Measurements from ENCODE around the gene CCL21.
"Not testable (repeated sequence)": the region's sequence is repeated elsewhere in the genome, so short reads cannot be mapped to it uniquely, and the experiment has no call there.

The CCL21 gene

DNA sequence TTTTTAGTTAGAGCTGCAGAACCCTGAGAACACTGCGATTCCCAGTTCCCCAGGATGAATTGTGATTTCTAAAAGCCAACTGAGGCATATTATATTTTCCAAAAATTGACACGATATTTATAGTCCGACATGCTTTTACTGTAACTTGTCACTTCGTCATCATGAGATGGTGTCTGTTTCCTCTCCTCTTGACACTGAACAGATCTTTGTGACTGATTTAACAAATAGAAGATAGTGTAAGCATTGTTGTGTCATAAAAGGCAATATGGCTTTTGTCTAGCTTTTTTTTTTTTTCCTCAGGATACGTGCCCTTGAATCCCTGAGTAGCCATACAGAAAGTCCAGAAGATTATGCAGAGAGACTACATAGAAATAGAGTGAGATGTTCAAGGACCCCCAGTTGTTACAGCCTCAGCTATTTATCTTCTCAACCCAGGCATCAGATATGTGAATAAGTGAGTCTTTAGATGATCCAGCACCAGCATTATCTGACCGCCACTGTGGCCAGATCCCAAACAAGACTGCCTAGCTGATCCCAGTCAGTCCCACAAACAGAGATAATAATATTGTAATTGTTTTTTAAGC is 27.8 kb upstream of the CCL21 start:
- no peak overlapping the region for H3K27ac ChIP-seq
- H3K4me3 ChIP-seq = no peak overlapping the region
- no peak for DNase-seq (ENCODE audit: low spot score)
- TF ChIP-seq, protein P1, sequence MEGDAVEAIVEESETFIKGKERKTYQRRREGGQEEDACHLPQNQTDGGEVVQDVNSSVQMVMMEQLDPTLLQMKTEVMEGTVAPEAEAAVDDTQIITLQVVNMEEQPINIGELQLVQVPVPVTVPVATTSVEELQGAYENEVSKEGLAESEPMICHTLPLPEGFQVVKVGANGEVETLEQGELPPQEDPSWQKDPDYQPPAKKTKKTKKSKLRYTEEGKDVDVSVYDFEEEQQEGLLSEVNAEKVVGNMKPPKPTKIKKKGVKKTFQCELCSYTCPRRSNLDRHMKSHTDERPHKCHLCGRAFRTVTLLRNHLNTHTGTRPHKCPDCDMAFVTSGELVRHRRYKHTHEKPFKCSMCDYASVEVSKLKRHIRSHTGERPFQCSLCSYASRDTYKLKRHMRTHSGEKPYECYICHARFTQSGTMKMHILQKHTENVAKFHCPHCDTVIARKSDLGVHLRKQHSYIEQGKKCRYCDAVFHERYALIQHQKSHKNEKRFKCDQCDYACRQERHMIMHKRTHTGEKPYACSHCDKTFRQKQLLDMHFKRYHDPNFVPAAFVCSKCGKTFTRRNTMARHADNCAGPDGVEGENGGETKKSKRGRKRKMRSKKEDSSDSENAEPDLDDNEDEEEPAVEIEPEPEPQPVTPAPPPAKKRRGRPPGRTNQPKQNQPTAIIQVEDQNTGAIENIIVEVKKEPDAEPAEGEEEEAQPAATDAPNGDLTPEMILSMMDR (IDR thresholded peaks at IDR 0.05) = no peak

DNA sequence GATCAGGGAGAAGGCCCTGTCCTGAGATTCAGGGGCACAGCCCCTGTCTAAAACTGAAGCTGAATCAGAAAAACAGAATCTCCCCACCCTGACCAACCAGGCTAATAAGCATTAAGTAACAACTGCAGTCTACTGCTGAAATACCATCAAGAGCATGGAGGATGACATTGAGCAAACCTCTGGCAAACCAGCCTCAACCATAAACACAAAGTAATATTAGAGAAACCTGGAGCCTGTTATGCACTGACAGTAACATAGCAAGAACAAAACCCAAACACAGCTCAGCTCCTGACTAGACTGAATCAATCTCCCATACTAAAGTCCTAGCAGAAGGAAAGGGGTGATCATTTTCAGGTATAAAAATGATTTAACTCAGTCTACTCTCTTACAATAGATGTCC is 24.8 kb upstream of the CCL21 start:
- TF ChIP-seq, protein P1 (IDR thresholded peaks at IDR 0.05) = no peak
- DNase-seq (ENCODE audit: low spot score) = no peak
- Histone ChIP-seq H3K27ac (no peak overlapping the region), H3K4me3 (no peak overlapping the region)

DNA sequence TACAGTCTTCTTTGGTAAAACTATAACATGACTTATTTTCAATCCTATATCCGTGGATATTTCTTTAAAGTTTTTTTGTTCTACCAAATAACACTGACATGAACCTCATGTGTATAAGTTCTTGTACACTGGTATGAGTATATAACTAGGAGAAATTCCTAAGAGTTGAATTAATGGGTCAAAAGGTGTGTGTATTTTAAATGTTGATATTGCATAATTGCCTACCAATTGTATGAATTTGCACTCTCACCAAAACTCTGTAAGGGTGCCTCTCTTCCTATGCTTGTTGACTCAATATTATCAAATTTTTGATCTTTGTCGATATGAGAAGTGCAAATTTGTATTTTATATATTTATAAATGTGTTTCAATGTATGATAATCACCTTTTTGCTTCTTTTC is 22.9 kb upstream of the CCL21 start:
- H3K4me3 ChIP-seq = no peak overlapping the region
- no peak for DNase-seq (ENCODE audit: low spot score)
- no peak overlapping the region for H3K27ac ChIP-seq
- TF ChIP-seq, protein P1 (IDR thresholded peaks at IDR 0.05) = no peak

DNA sequence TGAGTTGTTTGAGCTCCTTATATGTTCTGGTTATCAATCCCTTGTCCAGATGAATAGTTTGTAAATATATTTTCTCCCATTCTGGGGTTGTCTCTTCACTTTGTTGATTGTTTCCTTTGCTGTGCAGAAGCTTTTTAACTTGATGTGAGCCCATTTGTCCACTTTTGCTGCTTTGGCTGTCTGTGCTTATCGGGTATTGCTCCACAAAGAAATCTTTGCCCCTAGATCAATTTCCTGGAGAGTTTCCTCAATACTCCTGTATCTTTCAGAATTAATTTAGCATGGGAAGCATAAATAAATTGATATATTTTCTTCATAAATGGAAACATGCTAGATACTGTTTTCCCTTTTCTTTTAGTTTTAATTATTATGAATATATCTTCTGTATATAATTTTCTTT is 22.5 kb upstream of the CCL21 start:
- no peak overlapping the region for H3K27ac ChIP-seq
- no peak overlapping the region for H3K4me3 ChIP-seq
- no peak for DNase-seq (ENCODE audit: low spot score)
- TF ChIP-seq, protein P1 (IDR thresholded peaks at IDR 0.05) = no peak

DNA sequence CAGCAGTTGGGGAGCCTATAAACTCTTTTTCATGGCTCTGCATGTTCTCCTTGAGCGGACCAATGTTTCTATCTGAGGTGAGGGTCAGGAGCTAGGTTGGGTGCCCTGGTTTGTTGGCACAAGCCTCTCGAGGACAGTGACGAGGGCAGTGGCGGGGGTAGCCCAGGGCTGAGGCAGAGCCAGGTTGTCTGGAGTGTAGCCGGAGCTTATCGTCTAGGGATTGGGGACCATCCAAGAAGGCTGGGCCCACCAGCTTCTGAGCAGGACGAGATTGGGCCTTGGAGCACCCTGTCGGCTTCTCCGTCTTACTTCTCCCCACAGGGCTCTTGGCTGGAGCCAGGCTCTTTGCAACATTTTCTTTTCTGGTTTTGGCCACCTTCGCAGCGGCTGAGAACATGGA is 13.2 kb upstream of the CCL21 start:
- DNase-seq (ENCODE audit: low spot score) = no peak
- TF ChIP-seq, protein P1 (IDR thresholded peaks at IDR 0.05) = no peak
- Histone ChIP-seq H3K4me3 (no peak overlapping the region), H3K27ac (no peak overlapping the region)

DNA sequence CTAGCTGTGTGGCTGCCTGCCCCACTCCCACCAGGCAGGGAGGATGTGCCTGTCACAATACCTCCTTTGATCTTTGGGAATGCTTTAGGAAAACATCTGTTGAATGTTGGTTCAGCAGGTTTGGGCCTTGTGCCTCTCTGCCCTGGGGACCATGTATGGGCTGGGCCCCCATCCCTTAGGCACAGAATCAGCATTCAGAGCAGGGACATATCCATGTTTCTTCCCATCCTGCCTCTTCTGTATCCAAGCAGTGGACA is 9.8 kb upstream of the CCL21 start:
- DNase-seq (ENCODE audit: low spot score); H3K27ac ChIP-seq; H3K4me3 ChIP-seq: not testable (repeated sequence)

DNA sequence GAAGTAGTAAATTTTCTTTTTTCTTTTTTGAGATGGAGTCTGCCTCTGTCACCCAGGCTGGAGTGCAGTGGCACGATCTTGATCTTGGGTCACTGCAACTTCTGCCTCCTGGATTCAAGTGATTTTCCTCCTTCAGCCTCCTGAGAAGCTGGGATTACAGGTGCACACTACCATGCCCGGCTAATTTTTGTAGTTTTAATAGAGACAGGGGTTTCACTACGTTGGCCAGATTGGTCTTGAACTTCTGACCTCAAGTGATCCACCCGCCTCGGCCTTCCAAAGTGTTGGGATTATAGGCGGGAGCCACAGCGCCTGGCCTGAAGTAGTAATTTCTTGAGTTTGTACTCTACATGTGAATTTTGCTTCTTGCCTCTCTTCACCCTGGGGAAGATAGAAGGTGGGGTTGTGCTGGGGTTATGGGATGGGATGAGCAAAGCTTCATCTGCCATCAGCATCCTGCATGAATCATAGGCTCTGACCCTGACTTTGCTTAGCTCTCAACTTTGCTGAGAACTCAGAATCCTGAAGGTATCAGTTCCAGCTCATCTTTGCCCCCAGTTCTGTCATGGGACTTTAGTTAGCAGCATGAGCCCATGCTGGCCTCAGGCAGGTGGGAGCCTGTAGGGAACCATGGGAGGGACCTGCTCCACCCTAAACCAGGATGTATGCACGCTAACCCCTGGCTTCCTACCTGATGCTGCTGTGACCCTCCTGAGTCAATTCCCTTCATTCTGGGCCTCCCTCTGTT is 9.3 kb upstream of the CCL21 start:
- no peak overlapping the region for H3K4me3 ChIP-seq
- no peak for DNase-seq (ENCODE audit: low spot score)
- TF ChIP-seq, protein P1 (IDR thresholded peaks at IDR 0.05) = no peak
- H3K27ac ChIP-seq = no peak overlapping the region

Measured in coronary artery (tissue), 2 donors.